SIG-M5 treated with dmso at 0.1 percent for 504 hours (cell line): ENCODE data around the gene KDM5B.

Experiments
- DNase-seq: peaks from one replicate; lab custom pipeline; 2025; ENCODE audit not compliant: unreplicated experiment; lab: John Stamatoyannopoulos, UW

Gene KDM5B

DNA sequence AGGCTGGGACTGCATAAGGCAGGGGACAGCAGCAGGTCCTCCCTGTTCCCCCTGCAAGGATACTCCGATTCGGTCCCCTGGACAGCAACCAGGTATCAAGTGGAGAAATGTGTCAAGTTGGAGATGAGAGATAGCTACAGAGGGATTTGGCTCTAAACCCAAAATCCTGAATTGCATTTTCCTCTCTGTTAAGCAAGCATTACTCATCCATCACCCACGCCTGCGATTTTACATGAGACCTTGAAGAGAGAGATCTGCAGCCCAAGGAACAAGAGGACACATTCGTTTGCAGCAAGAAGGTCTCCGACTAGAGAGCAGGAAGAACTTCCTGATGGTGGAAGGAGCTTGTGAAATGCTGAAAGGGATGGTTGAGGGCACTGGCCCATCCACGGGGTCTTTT is 119.8 kb downstream of the KDM5B start:
- no peak for DNase-seq

DNA sequence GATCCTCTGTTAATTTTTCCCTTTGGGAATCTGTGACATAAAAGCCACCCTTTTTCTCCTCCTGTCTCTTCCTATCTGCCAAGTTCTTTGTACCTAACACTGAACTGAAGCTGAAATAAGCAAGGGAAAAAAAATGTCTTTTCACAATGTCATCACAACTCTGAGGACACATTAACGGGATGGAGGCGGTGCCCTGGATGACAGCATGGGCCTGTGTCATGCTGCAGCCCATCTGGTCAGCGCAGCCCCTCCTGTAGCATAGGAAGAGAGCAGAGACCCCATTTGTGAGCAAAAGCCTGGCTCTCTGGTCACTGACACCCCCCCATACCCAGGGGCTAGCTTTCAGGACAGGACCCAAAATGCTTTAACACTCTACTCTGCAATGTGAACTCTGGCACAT is 120.4 kb downstream of the KDM5B start:
- no peak for DNase-seq

DNA sequence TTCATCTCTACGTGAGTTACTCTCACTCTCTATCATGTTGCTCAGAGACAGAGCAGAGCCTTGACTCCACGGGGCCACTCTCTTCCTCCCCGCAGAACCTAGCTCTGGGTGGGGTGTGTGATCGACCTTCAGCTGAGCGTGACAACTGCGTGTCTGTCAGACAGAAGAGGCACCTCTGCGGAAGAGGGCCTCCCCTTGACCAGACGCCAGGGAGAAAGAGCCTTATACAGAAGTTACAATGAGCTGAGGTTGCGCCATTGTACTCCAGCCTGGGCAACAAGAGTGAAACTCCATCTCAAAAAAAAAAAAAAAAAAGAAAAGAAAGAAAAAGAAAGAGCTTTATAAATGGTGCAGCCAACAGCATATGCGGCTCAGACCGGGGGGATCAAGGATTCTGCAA is 120.9 kb downstream of the KDM5B start:
- DNase-seq = no peak

DNA sequence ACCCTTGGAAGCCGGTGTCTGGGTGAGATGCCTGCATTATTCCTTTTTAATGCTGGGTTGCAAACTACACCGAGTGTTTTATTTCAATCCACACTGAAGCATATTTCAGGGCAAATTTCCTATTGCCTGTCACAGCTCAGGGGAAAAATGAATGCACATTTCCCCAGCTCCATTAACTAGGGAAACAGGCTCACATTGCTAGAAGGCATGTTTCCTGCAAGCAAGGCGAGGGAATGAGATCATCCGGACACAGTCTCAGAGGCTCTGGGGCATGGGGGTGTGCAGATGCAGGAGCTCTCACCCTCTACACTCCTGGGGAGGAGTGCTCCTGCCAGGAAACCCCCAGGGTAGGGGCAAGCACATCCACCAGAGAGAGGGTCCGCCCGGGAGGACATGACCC is 122.6 kb downstream of the KDM5B start:
- DNase-seq = no peak

DNA sequence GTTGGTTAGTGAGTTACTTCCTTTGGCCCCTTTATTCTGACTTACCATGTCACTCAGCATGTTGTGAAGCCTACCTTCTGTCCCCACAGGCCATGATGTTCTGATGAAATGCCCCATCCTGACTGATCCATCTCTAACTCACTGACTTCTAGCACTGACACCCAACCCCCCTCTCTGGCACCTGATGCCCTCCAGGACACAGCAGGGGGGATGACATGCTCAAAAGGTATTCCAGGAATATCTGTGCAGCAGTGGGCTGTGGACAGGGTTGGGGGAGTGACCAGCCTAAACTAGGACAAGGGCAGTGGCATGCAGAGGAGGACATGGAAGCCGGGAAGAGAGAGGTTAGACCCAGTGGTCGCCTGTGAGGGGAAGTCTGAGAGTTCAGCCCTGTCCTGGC is 123.5 kb downstream of the KDM5B start:
- DNase-seq = no peak

DNA sequence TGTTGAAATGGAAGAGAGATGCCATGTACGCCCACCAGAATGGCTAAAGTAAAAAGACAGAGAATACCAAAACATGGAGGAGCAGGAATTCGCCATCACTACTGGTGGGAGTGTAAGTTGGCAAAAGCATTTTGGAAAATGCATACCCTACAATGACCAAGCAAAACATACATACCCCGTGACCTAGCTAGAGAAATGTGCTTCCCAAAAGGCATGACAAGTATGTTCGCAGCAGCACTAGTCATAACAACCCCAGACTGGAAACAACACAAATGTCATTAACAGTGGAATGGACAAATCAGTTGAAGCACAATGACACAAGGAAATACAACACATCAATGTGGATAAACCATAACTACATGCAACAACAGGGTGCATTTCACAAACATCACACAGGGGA is 125.2 kb downstream of the KDM5B start:
- no peak for DNase-seq

DNA sequence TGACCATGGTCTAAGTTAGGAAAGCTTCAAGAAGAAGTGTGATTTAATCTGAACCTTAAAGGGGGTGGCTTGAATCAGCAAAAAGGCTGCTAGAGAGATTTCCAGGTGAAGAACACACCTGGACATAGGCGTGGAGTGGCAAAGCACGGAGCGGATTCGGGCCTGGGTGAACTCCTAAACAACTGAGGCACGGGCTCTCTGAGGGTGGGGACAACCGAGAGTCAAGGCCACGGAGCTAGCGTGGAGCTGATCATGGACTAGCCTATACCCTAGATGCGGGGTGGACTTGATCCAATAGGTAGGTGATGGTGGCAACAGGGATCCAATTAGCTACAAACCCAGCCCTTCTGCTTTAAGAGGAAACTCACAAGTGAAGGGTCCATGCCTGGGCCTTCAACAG is 125.7 kb downstream of the KDM5B start:
- DNase-seq = no peak

DNA sequence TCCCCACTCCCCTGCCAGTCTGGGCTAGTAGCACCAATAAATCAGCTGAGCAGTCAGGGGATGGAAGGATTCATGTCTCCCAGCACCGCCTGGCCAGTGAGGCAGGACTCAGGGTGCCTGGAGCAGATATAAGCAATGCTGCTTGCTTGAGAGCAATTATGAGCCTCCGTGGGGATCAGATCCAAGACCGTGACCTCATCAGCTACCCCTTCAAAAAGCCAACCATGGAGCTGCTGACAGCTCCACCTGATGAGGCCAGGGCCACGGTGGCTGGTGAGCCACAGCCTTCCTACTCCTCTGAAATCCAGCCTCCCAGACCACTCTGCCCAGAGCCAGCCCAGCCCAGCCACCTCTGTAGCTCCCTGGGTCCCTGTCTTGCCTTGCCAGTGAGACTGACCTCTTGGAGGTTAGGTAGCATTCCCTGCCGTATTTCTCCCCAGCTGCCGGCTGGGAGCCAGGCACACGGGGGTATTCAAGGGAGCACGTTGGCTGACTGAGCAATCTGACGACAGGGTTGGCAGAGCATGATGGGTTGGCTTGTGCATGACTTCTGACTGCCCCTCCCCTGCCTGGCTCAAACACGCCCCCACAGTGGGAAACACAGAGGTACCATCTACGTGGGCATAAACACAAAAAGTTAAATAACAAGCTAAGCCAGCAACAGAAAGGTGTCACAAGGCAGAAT is 126.3 kb downstream of the KDM5B start:
- no peak for DNase-seq

DNA sequence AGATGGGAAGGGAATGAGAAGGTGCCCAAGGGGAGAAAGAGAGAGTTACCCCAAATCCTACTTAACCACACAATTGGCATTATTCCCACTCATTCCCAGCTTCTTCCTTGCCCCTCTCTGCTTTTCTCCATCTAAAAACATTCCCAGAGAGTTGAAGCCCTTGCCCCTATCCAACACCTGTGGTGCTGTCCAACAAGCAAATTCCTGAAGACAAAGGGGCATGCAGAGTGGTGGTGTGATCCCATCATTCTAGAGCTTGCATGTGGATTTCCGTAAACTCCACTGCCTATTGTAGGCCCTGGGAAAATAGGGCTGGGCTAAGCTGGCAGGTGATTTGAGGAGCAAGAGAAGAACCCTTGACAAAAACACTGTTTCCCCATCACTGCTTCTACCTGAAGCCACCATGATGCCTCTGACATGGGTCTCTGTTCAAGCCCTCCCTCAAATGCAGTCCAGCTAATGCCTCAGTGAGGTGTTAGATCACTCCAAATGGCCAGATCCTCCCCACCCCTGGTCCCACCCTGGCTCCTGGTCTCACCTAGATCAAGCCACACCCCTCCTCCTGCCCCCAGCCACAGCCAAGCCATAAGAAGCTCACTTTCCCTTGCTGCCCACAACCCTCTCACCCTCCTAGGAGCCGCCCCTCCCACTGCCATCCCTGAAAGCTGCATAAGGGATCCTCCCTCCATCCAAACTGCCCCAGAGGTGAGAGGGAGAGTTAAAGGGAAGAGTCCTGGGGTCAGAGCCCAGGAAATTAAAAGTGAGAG is 127.5 kb downstream of the KDM5B start:
- DNase-seq = no peak

DNA sequence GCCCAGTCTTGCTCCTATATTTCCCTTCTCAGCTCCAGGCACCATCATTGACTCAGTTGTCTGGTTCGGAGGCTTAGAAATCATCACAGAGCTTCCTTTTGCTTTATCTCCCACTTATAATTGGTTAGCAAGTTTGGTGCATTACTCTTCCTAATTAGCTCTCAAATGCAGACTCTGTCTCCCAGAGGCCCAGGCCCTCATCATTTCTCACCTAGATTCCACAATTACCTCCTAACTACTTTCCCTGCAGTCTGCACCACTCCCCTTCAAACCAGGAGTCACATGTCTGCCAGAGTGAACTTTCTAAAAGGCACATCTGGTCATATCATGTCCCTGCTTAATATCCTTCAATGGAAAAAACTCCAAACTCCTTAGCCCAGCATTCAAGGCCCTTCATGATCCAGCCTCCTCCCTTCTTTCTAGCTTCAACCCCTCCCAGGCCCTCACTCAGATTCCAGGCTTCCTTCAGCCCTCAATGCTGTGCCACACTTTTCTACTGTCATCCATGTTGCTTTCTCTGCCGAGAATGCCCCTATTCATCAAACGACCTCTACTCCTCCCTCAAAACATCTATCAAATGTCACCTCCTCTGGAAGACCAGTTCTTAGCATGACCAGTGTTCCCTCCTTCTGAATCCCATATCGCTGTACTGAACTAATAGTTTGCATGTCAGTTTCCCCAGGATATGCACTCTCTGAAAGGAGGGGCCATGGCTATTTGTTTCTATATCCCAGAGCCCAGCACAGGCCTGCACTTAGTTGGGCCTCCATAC is 128.6 kb downstream of the KDM5B start:
- DNase-seq = no peak

DNA sequence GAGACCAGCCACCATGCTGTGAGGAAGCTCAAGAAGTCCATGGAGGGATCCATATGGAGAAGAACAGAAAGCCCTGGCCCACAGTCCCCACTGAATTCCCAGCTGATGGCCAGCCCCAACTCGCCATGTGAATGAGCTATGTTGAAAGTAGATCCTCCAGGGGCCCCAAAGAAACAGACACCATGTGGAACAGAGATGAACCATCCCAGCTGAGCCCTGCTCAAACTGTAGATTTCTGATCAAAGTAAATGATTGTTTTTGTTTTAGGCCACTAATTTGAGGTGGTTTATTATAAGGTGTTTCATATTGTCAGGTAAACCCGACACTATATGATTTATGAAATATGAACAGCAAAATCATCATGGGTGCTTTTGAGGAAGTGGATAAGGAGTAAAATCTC is 130.8 kb downstream of the KDM5B start:
- no peak for DNase-seq
